SK-N-DZ (cell line): Measurements from ENCODE around the gene USE1.

Experiments
- DNase-seq: peaks from one replicate; pipeline ENCODE4 v3.0.0-alpha.2; 2015; ENCODE audit warnings: low spot score

USE1 gene

DNA sequence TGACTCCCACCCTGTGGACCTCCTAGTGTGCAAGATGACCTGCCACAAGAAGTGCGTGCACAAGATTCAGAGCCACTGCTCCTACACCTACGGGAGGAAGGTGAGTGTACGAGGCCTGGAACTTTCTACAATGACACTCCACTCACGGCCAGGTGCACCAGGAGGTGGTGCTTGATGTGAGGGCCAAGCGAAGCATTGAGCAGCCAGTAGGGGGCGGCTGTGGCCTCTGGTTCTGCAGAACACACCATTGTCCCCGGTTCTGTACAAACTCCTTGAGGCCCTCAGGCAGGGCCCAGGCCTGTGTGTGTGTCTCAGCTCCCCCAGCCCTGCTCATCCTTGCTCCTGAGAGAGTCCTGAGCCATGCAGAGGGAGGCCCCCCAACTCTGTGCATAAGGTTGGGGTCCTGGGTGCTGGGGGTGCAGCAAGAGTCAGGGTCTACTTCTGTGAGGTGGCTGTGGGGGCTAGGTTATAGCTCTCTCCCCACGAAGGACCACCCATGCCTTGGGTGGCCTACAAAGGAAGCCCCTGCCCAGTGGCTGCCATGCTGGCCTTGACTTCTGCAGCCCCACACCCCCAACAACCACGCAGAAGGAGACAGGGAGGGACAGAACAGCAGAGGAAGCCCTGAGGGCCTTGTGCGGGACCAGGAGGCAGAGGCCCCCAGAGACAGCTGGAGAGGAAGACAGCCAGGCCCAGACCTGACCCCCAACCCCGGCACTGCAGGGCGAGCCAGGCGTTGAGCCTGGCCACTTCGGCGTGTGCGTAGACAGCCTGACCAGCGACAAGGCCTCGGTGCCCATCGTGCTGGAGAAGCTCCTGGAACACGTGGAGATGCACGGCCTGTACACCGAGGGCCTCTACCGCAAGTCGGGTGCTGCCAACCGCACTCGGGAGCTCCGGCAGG lies 9.7 kb upstream of the USE1 start:
- DNase-seq = peak; percentile 53

DNA sequence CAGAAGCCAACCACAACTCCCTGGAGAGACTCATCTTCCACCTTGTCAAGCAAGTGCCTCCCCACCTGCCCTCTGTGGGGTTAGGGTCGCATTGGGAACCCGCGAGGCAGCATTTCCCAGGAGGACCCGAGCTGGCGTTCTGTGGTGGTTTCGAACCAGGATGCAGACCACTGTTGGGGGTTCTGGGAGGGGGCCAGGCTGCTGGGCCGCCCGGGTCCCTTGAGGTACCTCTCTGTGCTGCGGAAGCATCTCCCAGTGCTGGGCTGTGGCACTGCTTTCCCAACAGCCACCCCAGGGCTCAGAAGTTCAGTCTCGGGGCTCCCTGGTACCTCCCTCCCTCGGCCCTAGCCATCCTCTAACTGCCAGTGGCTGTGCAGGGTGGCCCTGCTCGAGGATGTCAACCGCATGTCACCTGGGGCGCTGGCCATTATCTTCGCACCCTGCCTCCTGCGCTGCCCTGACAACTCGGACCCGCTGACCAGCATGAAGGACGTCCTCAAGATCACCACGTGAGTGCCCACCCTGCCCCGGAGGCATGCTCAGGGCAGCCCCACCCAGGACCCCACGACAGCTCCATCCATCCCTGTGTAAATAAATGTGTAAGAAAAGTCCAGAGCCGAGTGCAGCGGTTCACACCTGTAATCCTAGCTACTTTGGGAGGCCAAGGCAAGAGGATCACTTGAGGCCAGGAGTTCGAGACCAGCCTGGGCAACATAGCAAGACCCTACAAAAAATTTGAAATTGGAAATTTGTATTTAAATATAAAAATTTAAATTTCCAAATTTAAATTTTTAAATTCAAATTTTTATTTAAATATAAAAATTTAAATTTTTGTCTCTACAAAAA lies 8.2 kb upstream of the USE1 start:
- DNase-seq = no peak

DNA sequence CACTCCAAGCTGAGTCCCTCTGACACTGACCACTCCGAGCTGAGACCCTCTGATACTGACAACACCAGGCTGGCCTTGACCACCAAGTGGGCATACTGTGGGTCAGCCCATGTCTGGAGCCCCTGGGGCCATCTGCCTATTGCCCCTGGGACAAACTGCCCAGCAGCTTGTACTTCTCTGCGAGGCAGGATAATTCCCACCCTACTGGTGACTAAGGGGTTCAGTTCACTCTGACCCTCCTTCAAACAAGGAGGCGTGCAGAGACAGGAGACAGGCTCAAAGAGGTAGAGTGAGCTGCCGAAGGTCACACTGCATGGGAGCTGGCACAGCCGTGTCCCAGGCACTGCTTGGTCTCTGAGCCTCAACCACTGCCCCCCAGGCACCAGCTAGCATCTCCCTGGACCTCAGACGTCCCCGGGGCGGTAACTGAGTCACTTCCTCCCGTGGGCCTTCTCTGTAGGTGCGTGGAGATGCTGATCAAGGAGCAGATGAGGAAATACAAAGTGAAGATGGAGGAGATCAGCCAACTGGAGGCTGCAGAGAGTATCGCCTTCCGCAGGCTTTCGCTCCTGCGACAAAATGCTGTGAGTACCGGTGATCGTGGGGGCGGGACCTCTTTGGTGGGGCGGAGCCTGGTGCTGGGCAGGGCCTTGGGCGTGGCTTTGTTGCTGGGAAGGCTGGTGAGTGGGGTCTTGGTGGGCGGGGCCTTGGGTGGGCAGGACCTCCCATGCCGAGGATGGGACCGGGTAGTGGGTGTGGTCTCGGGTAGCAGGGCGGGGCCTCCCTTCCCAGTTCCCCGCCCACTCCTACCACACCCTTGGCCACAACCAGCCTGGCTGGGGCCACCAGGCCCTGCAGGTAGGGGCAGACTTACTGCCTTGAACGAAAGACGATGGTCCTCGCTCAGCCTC lies 5.8 kb upstream of the USE1 start:
- DNase-seq = peak; percentile 39

DNA sequence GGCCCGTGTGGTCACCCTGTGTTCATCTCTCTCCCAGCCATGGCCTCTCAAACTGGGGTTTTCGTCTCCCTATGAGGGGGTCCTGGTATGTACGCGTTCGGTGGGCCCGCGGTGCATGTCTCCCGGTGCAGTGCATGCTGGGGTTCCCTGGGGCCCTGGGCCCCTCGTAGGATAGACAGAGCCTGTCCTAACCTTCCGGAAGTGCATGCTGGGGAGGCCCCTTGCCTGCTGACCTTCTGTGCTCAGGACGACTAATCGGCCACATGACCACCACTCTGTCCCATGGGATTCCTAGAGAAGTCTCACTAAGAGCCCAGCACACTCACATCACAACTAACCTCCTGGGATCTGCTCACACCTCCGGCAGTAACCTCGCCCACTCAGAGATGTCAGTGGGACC lies 4.9 kb upstream of the USE1 start:
- DNase-seq = no peak

DNA sequence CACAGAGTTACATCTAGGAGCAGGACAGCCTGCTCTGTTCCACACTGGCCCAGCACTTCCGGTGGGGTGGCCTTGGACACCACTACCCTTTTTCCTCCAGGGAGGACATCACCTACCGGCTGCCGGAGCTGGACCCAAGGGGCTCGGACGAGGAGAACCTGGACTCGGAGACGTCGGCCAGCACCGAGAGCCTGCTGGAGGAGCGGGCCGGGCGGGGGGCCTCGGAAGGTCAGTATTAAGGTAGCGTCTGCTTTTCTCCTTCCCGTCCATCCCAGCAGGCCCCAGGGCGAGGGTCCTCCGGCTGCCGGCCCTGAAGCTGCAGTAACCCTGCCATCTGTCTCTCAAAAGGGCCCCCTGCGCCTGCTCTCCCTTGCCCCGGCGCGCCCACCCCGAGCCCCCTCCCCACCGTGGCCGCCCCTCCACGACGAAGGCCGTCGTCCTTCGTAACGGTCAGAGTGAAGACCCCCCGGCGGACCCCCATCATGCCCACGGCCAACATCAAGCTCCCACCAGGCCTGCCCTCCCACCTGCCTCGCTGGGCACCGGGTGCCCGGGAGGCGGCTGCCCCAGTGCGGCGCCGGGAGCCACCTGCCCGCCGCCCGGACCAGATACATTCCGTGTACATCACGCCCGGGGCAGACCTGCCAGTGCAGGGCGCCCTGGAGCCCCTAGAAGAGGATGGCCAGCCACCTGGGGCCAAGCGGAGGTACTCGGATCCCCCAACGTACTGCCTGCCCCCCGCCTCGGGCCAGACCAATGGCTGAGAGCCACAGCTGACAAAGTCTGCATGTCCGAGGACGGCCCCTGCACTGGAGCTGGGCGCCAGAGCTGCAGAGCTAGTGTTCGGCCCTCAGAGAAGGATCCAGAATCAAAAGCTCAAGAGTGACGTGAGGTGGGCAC lies 3.4 kb upstream of the USE1 start:
- DNase-seq = no peak

DNA sequence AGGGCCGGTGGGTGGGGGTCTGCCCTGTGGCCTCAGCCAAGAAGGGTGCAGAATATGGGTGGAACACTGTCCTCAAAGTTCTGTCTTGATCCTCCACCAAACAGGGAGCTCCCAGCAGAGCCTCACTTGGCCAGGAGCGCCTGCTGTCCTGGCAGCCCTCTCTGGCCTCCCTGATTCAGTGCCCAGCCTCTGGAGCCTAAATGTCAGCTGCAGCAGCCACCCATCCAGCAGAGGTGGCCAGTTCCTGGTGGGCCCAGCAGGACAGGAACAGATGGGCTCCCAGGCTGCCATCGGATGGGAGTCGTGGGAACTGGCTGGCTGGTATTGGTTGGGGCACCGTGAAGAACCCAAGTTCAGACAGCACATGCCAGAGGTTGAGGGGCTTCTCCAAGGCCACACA lies 1.8 kb upstream of the USE1 start:
- no peak for DNase-seq

DNA sequence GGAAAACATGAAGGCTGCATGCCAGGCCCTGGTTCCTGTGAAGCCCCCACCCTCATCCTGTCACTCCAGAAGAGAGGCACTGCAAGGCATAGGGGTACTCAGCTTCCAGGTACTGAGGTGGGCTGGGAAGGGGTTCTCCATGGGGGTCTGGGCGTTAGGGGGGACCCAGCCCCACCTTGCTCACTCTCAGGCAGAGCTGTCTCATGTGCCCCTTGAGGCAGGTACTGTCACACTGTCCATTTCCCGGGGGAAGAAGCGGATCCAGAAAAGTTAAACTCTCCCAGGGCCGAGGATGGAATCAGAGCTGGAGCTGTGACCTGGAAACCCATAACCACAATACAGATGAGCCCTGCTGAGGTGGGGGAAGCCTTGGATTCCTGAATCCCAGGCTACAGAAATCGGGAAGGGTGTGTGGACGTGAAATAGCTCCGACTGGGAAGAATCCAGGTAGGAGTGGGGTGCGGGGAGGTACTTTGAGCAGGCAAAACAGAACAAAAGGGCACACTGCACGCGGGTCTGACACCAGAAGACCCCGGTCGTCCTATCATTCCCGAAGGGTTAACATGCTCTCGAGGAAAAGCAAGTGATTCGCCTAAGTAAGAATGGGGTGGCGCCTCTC lies 540 bp upstream of the USE1 start:
- no peak for DNase-seq

DNA sequence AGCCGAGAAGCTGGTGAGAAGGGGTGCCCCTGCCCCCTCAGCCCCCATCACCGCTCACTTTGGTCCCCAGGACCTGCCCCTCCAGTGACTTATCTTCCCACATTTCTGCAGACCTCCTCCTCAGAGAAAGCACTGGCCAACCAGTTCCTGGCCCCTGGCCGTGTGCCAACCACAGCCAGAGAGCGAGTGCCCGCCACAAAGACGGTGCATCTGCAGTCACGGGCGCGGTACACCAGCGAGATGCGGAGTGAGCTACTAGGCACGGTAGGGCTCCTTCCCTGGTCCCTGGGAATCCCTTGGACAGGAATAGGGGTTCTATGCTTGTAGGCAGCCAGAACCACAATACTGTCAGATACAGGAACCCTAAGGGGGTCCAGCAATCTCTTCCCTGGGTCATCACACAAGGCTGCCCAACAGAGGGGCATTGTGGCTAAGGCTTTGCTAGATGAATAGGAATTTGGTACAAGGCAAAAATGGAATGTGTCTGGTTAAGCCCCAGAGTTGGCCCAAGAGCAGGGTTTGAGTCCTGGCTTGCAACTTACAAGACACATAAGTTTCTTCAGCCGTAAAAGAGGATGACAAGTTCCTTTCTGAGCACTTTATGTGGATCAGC lies 1.0 kb downstream of the USE1 start:
- DNase-seq = no peak

DNA sequence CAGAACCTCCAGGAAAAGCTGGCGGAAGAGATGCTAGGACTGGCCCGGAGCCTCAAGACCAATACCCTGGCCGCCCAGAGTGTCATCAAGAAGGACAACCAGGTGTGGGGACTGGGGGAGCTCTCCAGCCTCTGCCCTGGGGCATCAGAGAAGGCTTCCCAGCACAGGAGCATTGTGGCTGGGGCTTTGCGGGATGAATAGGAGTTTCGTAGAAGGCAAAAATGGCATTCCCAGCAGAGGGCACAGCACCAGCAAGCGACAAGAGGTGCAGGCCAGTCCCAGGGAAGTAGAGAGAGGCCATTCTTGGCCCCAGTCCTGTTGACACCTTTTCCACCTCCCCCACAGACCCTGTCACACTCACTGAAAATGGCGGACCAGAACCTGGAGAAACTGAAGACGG lies 4.1 kb downstream of the USE1 start:
- no peak for DNase-seq

DNA sequence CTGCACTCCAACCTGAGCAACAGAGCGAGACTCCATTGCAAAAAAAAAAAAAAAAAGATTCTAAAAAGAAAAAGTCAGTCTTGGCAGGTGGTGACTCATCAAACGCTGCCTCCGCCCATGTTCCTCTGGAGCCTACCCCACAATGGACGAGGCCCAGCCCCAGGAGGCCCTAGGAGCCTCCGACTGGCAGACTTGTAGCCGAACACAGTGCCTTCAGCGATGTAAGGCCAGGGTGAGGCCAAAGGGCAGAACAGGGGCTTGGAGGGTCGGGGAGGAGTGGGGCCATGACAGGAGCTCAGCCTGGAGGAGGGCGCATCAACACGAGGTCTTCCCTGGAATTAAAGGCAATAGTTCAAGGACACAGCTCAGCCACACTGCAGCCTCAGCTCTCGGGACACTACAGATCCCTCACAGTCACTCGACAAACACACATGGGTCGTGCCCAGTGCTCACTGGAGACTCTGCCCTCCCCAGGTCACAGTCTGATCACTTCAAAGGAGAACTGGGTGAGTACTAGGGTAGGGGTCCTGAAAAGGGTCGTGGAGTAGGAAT lies 5.1 kb downstream of the USE1 start:
- no peak for DNase-seq

DNA sequence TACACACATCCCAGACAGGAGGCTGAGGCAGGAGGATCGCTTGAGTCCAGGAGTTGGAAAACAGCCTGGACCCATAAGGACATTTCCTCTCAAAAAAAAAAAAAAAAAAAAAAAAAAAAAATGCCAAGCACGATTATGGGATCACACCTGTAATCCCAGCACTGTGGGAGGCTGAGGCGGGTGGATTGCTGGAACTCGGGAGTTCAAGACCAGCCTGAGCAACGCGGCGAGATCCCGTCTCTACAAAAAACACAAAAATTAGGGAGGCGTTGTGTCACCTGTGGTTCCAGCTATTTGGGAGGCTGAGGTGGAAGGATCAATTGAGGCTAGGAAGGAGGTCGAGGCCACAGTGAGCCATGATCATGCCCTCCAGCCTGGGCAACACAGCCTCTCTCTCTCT lies 9.9 kb downstream of the USE1 start:
- DNase-seq = no peak

DNA sequence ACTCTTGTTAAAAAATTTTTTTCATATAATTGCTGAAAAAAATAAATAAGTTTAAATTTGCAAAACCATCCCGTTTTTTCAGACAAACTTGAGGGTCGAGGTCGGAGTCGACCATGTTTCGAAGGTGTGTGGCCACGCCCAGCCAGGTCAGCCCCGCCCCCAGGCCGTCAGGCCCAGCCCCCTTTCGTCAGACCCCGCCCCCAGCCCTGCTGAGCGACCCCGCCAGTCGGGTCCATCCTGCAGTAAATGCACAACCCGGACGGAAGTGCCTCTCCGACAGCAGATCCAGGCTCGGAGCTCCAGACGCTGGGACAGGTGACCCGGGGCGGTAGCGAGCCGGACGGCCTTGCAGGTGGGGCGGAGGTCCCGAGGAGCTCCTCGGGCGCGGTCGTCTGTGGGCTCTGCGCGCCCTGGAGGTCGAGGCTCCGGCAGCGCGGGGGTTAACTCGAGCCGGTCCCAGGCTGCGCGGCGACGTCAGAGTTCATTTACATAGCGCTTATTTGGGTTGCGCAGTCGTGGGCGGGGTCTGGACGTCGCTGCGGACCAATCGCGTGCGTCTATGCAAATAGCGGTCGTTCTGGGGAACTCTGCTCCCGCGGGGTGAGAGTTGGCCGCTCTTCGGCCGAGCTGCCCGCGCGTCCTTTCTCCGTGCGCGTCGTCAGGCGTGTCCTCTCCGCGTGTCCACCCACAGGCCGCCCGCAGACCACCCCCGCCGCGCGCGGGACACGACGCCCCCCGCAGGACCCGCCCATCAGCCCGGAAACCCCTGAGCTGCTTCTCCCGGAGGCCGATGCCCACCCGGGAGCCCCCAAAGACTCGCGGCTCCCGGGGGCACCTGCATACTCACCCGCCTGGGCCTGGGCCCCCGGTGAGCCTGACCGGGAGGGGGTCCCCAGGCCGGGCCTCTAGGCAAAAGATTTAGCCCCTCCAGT lies 11.1 kb downstream of the USE1 start, which contains the start of gene OCEL1:
Gene OCEL1 (plus strand): TSS at position 225 of the 932 bp plus-strand sequence. CDS start 22 bp downstream, at position 247.
- peak; percentile 98 for DNase-seq

DNA sequence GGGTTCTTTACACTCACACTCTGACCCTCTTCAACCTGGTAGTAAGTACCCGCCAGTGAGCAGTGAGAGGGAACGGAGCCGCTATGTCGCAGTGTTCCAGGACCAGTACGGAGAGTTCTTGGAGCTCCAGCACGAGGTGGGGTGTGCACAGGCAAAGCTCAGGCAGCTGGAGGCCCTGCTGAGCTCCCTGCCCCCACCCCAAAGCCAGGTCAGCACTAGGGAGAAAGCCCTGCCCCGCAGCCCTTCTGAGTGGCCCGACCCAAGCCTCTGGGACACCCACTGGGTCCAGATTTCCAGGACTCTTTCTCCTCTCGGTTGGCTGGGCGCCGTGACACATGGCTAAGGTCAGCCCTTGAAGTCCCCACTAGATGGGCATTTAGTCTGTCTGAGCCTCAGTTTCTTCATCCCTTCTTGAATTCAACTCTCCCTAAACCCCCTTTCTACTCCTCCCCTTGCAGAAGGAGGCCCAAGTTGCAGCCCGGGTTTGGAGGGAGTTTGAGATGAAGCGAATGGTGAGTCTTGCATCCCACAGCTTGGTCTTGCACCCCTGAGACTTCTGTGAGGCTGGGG lies 12.7 kb downstream of the USE1 start:
- DNase-seq = no peak

DNA sequence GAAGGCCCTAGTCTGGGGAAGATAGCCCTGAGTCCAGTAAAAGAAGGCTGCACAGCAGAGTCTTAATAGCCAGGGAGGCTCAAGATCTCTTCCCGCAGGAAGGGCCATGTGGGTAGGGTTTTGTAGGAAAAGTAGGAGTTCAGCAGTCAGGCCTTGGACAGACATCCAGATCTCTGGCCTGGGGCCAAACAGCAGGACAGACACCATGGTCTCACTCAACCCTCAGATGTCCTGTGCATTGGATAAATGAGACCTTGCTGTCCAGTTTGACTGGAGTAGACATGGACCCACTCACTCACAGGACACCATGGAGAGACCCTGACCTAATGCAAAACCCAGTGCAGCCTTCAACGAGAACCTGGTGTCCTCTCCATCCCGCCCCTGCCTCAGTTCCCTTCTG lies 14.7 kb downstream of the USE1 start:
- no peak for DNase-seq

DNA sequence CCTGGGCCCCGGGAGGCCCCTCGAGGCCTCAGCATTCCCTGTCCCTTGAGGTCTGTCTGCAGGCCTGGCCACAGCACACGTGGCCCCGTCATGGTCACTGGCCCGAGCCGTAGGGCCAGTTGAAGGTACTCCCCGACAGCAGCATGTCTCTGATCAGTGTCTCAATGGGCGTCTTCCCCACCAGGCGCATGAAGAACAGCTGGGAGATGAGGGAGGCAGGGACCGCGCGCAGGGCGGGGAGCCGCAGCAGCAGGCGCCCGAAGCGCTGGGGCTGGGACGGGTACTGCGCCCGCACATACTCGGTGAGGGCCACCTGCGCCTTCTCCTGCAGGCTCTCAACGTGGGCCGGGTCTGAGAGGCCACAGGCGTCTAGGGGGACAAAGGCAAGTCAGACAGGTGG lies 17.1 kb downstream of the USE1 start:
- no peak for DNase-seq

DNA sequence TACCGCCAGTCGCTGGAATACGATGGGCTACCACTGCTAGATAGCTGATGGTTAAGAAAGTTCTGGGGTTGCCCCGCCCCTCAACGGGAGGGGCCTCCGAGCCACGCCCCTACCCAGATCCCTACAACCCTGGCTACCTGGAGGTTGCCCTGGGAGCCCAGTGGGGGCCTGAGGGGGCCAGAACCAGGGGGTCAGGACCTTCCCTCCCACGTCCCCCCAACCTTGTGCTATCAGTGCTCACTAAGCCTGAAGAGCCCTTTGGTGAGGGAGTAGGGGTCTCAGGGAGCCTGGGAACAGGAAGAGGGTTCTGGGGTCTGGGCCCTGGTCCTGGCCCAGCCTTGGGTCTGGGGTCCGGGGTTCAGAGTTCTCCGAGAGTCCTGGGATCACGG lies 19.7 kb downstream of the USE1 start:
- no peak for DNase-seq

DNA sequence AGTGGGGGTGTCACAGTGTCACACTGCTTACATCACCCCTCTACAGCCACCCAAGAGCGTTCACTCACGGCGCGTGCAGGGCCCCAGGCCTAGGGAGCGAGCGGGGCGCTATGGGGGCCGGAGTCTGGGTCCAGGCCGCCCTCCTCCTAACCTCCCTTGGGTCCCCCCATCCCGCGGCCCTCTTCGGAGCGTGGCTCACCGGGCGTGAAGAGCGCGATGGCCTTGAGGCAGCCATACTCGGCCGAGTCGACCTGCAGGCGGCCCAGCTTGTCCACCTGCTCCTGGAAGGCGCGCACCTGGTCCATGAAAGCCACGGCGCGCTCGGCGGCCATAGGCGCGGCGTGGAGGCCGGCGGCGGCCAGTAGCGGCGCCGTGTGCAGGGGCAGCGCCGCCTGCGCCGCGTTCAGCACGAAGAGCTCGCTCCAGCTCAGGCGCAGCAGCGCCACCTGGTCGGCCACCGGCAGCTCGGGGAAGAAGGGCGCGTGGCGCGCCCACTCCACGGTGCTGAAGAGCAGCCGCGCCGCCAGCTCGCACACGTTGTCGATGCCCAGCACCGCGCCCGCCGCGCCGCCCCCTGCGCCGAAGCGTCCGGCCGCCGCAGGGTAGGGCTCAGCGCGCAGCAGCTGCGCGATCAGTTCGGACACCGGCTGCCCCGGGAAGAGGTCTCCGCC lies 20.3 kb downstream of the USE1 start:
- peak; percentile 64 for DNase-seq
